Adrenal gland (tissue), 5 donors: ENCODE results near the gene APBA2.

Experiments used
- CTCF ChIP-seq, 6 experiments: fragments of 450-650 bp in 4 of 6; fragments of 200-600 bp in 2 of 6; sonication (generic) in 1 of 6; IDR thresholded peaks; 1 replicate in 5 of 6; 2 replicates in 1 of 6; pipeline versions ENCODE4 v1.5.1 to v1.8.0; 2016 to 2021; ENCODE audit warnings: antibody characterized with exemption in 6 of 6, mild to moderate bottlenecking in 2 of 6, moderate library complexity in 1 of 6
- POLR2A ChIP-seq, 2 donors: fragments of 450-650 bp; IDR thresholded peaks; one replicate each; pipeline ENCODE4 v1.6.1; 2017; ENCODE audit warnings: antibody characterized with exemption in 2 of 2, mild to moderate bottlenecking in 2 of 2, moderate library complexity in 1 of 2
- donor health status: DM: no; HTN: no; CAD: no.

- no peak for TF ChIP-seq POLR2A (IDR thresholded peaks at IDR 0.05)
- no peak for TF ChIP-seq CTCF (IDR thresholded peaks at IDR 0.05)
Measured at GRCh38 chr15:28901587-28901980, 15.8 kb downstream of the APBA2 start.
